Transverse colon (tissue), 4 donors: ENCODE data around the gene STARD13.

Source experiments
- CTCF ChIP-seq, 5 experiments: fragments of 200-600 bp in 3 of 5; fragments of 450-650 bp in 2 of 5; sonication (generic) in 3 of 5; IDR thresholded peaks; 1 replicate in 2 of 5; 2 replicates in 3 of 5; pipeline ENCODE4 v1.5.1; 2016 to 2017; ENCODE audit warnings: antibody characterized with exemption in 5 of 5, inconsistent platforms in 3 of 5, mild to moderate bottlenecking in 2 of 5, moderate library complexity in 1 of 5
- EP300 ChIP-seq: sonication (generic); formaldehyde crosslinking; IDR thresholded peaks from one replicate; pipeline ENCODE4 v1.6.1; 2017; ENCODE audit warnings: antibody characterized with exemption, low read depth
- POLR2A ChIP-seq: fragments of 450-650 bp; IDR thresholded peaks from one replicate; pipeline ENCODE4 v1.6.1; 2016; ENCODE audit warnings: antibody characterized with exemption, mild to moderate bottlenecking, moderate library complexity
- POLR2AphosphoS5 ChIP-seq, 3 donors: sonication (generic); formaldehyde crosslinking; IDR thresholded peaks; one replicate each; pipeline ENCODE4 v1.6.1; 2016; ENCODE audit warnings: antibody characterized with exemption in 3 of 3

- TF ChIP-seq POLR2AphosphoS5 (IDR thresholded peaks at IDR 0.05), result no peak
- no peak for TF ChIP-seq CTCF (IDR thresholded peaks at IDR 0.05)
- TF ChIP-seq EP300, result no peak
- no peak for TF ChIP-seq POLR2A
Observed at GRCh38 chr13:33219926-33220325, 65.6 kb downstream of the STARD13 start.
